ENCODE measurements around the gene VAV3.

- TF ChIP-seq CTCF (conservative IDR thresholded peaks at IDR 0.05; ENCODE audit: low read length) (no peak), EZH2phosphoT487 (IDR thresholded peaks at IDR 0.05; ENCODE audit: borderline replicate concordance, low read depth, low read length) (no peak)
Measured at GRCh38 chr1:107766533-107766932, 198.4 kb downstream of the VAV3 start.

Measured in OCI-LY7 (cell line).